GM12891 (cell line): ENCODE results near the gene HSF5.

ENCODE experiments used
- POLR2AphosphoS5 ChIP-seq: IDR thresholded peaks from 2 replicates; pipeline ENCODE4 v1.6.1; 2011; ENCODE audit warnings: low read depth, low read length, control low read depth
- SPI1 ChIP-seq: IDR thresholded peaks from 2 replicates; pipeline ENCODE4 v1.6.1; 2011; ENCODE audit warnings: low read depth, low read length, control low read depth
- TAF1 ChIP-seq: IDR thresholded peaks from 2 replicates; pipeline ENCODE4 v1.6.1; 2011; ENCODE audit warnings: low read depth, low read length, control low read depth

GRCh38 chr17:58376472-58377000 is 111.7 kb downstream of the HSF5 start:
- no peak for TF ChIP-seq POLR2AphosphoS5
- no peak for TF ChIP-seq SPI1
- TF ChIP-seq TAF1 = no peak
